ENCODE measurements around the gene KLHDC1. TPM values are rescaled to one million over a fixed set of nuclear protein-coding genes. Genes with fewer than 3 reads are reported as not detected.
"Not testable (repeated sequence)": the region's sequence is repeated elsewhere in the genome, so short reads cannot be mapped to it uniquely, and the experiment has no call there.

Gene KLHDC1
- total RNA-seq, 2 experiments from 2014 or later, result 1.4 to 1.9 TPM

- Mint-ChIP-seq H3K9me3 (no peaks in the 10 kb centered on the region), H3K27me3 (no peaks in the 10 kb centered on the region), H3K4me3 (peak overlapping the region; percentile 92), H3K36me3 (peaks cover 4% of the 10 kb centered on the region), H3K27ac (peak overlapping the region; percentile 82), H3K4me1 (ENCODE audit: low read depth) (peaks cover 26% of the 10 kb centered on the region)
- POLR2A ChIA-PET, result interaction anchor here (1.0 to 3.6 kb wide), 3 partner anchors 54 to 80 kb away, joined by 4 to 19 read pairs (median 8); partner anchors contain the start of gene KLHDC2
- CTCF ChIA-PET, result interaction anchor here (1.2 to 1.6 kb wide), 5 partner anchors 54 to 164 kb away, joined by 3 to 4 read pairs (median 3); partner anchors contain the start of genes DNAAF2, NEMF and RPS29
- intact Hi-C loops (cut with micrococcal nuclease), result loop anchor here (1.0 to 5.0 kb wide), 5 partner anchors 54 to 429 kb away; partner anchors contain the start of genes KLHDC2, NEMF, RPS29 and VCPKMT
- DNase-seq, result no peak
These were observed 4.3 kb upstream of the KLHDC1 start for GRCh38 chr14:49688701-49689030.

GRCh38 chr14:49691031-49691430 is 1.9 kb upstream of the KLHDC1 start:
- CTCF ChIA-PET, result no interaction called here

GRCh38 chr14:49692193-49692757 is 645 bp upstream of the KLHDC1 start:
- H3K4me3 Mint-ChIP-seq, result peak overlapping the region; percentile 77
- intact Hi-C loops (cut with micrococcal nuclease), result loop anchor here (5.0 kb wide), 1 partner anchor 170 kb away; no protein-coding TSS in a partner anchor
- H3K36me3 Mint-ChIP-seq, result no peaks in the 10 kb centered on the region
- no peaks in the 10 kb centered on the region for H3K27me3 Mint-ChIP-seq
- H3K9me3 Mint-ChIP-seq, result no peaks in the 10 kb centered on the region
- H3K27ac Mint-ChIP-seq, result peak overlapping the region; percentile 40
- ChIA-PET POLR2A (interaction anchor here (1.3 kb wide), 1 partner anchor 75 kb away, joined by 5 read pairs; the partner anchor contains the start of gene KLHDC2), CTCF (interaction anchor here (0.7 to 1.4 kb wide), 5 partner anchors 58 to 348 kb away, joined by 3 to 6 read pairs (median 4); partner anchors contain the start of gene NEMF)
- H3K4me1 Mint-ChIP-seq (ENCODE audit: low read depth), result peaks cover 29% of the 10 kb centered on the region
- no peak for DNase-seq

More at GRCh38 chr14:49691031-49691430, 1.9 kb upstream of the KLHDC1 start:
- no peaks in the 10 kb centered on the region for H3K36me3 Mint-ChIP-seq
- intact Hi-C loops (cut with micrococcal nuclease), result loop anchor here (5.0 kb wide), 1 partner anchor 171 kb away; no protein-coding TSS in a partner anchor
- H3K9me3 Mint-ChIP-seq, result no peaks in the 10 kb centered on the region
- DNase-seq, result no peak
- POLR2A ChIA-PET, result interaction anchor here (0.6 to 0.8 kb wide), 2 partner anchors 77 to 488 kb away, joined by 3 read pairs; partner anchors contain the start of gene KLHDC2
- no peak overlapping the region for H3K27ac Mint-ChIP-seq
- H3K4me1 Mint-ChIP-seq (ENCODE audit: low read depth), result peaks cover 38% of the 10 kb centered on the region
- H3K4me3 Mint-ChIP-seq, result no peak overlapping the region
- H3K27me3 Mint-ChIP-seq, result no peaks in the 10 kb centered on the region

- not testable (repeated sequence) for H3K27me3 Mint-ChIP-seq, H3K9me3 Mint-ChIP-seq, H3K36me3 Mint-ChIP-seq, H3K27ac Mint-ChIP-seq, DNase-seq
- POLR2A ChIA-PET, result interaction anchor here (0.6 kb wide), 1 partner anchor 174 kb away, joined by 5 read pairs; no protein-coding TSS in a partner anchor
- CTCF ChIA-PET, result interaction anchor here (1.2 kb wide), 1 partner anchor 74 kb away, joined by 4 read pairs; the partner anchor contains the start of gene KLHDC2
- peaks cover 23% of the 10 kb centered on the region for H3K4me1 Mint-ChIP-seq (ENCODE audit: low read depth)
- intact Hi-C loops (cut with micrococcal nuclease), result loop anchor here (1.0 to 5.0 kb wide), 2 partner anchors 75 to 169 kb away; partner anchors contain the start of gene KLHDC2
- peak overlapping the region; percentile 40 for H3K4me3 Mint-ChIP-seq
These were observed 810 bp downstream of the KLHDC1 start for GRCh38 chr14:49693735-49694124.

GRCh38 chr14:49702725-49703124 is 9.8 kb downstream of the KLHDC1 start:
- H3K36me3 Mint-ChIP-seq, result peaks cover 2% of the 10 kb centered on the region
- no peaks in the 10 kb centered on the region for H3K9me3 Mint-ChIP-seq
- no peak overlapping the region for H3K27ac Mint-ChIP-seq
- ChIA-PET CTCF (interaction anchor here (0.6 kb wide), 1 partner anchor 151 kb away, joined by 3 read pairs; no protein-coding TSS in a partner anchor), POLR2A (no interaction called here)
- no peak for DNase-seq
- no peaks in the 10 kb centered on the region for H3K27me3 Mint-ChIP-seq
- intact Hi-C loops (cut with micrococcal nuclease), result no loop called here
- H3K4me1 Mint-ChIP-seq (ENCODE audit: low read depth), result no peaks in the 10 kb centered on the region
- H3K4me3 Mint-ChIP-seq, result no peak overlapping the region

- no peaks in the 10 kb centered on the region for H3K27me3 Mint-ChIP-seq
- no peaks in the 10 kb centered on the region for H3K9me3 Mint-ChIP-seq
- no peak overlapping the region for H3K4me3 Mint-ChIP-seq
- no peak for DNase-seq
- no peak overlapping the region for H3K27ac Mint-ChIP-seq
- POLR2A ChIA-PET, result no interaction called here
- CTCF ChIA-PET, result no interaction called here
- H3K36me3 Mint-ChIP-seq, result peaks cover 2% of the 10 kb centered on the region
- intact Hi-C loops (cut with micrococcal nuclease), result no loop called here
- no peaks in the 10 kb centered on the region for H3K4me1 Mint-ChIP-seq (ENCODE audit: low read depth)
These were observed 11.0 kb downstream of the KLHDC1 start for GRCh38 chr14:49703965-49704364.

- H3K27ac Mint-ChIP-seq; H3K27me3 Mint-ChIP-seq; H3K4me1 Mint-ChIP-seq (ENCODE audit: low read depth); H3K9me3 Mint-ChIP-seq; intact Hi-C loops (cut with micrococcal nuclease); H3K4me3 Mint-ChIP-seq; DNase-seq; CTCF ChIA-PET; H3K36me3 Mint-ChIP-seq: not testable (repeated sequence)
- POLR2A ChIA-PET, result interaction anchor here (0.6 kb wide), 1 partner anchor 135 kb away, joined by 3 read pairs; no protein-coding TSS in a partner anchor
These were observed 11.6 kb downstream of the KLHDC1 start for GRCh38 chr14:49704471-49704870.

- DNase-seq; intact Hi-C loops (cut with micrococcal nuclease); POLR2A ChIA-PET; H3K27me3 Mint-ChIP-seq; H3K36me3 Mint-ChIP-seq; H3K4me1 Mint-ChIP-seq (ENCODE audit: low read depth); H3K27ac Mint-ChIP-seq; H3K4me3 Mint-ChIP-seq; H3K9me3 Mint-ChIP-seq; CTCF ChIA-PET: not testable (repeated sequence)
These were observed 18.1 kb downstream of the KLHDC1 start for GRCh38 chr14:49710993-49711392.

- no peak overlapping the region for H3K27ac Mint-ChIP-seq
- no peaks in the 10 kb centered on the region for H3K27me3 Mint-ChIP-seq
- CTCF ChIA-PET, result no interaction called here
- no peaks in the 10 kb centered on the region for H3K4me1 Mint-ChIP-seq (ENCODE audit: low read depth)
- peaks cover 27% of the 10 kb centered on the region for H3K36me3 Mint-ChIP-seq
- no peaks in the 10 kb centered on the region for H3K9me3 Mint-ChIP-seq
- intact Hi-C loops (cut with micrococcal nuclease), result no loop called here
- POLR2A ChIA-PET, result no interaction called here
- no peak overlapping the region for H3K4me3 Mint-ChIP-seq
- no peak for DNase-seq
These were observed 27.8 kb downstream of the KLHDC1 start for GRCh38 chr14:49720744-49721143.

- intact Hi-C loops (cut with micrococcal nuclease); H3K9me3 Mint-ChIP-seq; CTCF ChIA-PET: not testable (repeated sequence)
These were observed 29.0 kb downstream of the KLHDC1 start for GRCh38 chr14:49721733-49722435.

GRCh38 chr14:49727171-49727570 is 34.3 kb downstream of the KLHDC1 start:
- intact Hi-C loops (cut with micrococcal nuclease), result no loop called here
- Mint-ChIP-seq H3K4me3 (no peak overlapping the region), H3K27ac (no peak overlapping the region), H3K27me3 (no peaks in the 10 kb centered on the region), H3K4me1 (ENCODE audit: low read depth) (no peaks in the 10 kb centered on the region), H3K36me3 (peaks cover 8% of the 10 kb centered on the region), H3K9me3 (no peaks in the 10 kb centered on the region)
- ChIA-PET POLR2A (no interaction called here), CTCF (no interaction called here)
- no peak for DNase-seq

More at GRCh38 chr14:49721733-49722435, 29.0 kb downstream of the KLHDC1 start:
- H3K4me1 Mint-ChIP-seq (ENCODE audit: low read depth); H3K4me3 Mint-ChIP-seq; H3K27ac Mint-ChIP-seq; POLR2A ChIA-PET; DNase-seq; H3K27me3 Mint-ChIP-seq: not testable (repeated sequence)
- peaks cover 25% of the 10 kb centered on the region for H3K36me3 Mint-ChIP-seq

- DNase-seq, result no peak
- Mint-ChIP-seq H3K4me1 (ENCODE audit: low read depth) (no peaks in the 10 kb centered on the region), H3K27ac (no peak overlapping the region), H3K4me3 (no peak overlapping the region), H3K27me3 (no peaks in the 10 kb centered on the region), H3K36me3 (peaks cover 4% of the 10 kb centered on the region), H3K9me3 (no peaks in the 10 kb centered on the region)
- ChIA-PET POLR2A (no interaction called here), CTCF (no interaction called here)
- intact Hi-C loops (cut with micrococcal nuclease), result no loop called here
These were observed 40.0 kb downstream of the KLHDC1 start for GRCh38 chr14:49732896-49733295.
